Stromal cell of bone marrow (primary cell): Measurements from ENCODE around the gene TTLL1.
"Not testable (repeated sequence)": the region's sequence is repeated elsewhere in the genome, so short reads cannot be mapped to it uniquely, and the experiment has no call there.

ENCODE experiments used
- DNase-seq: peaks from one replicate; pipeline ENCODE4 v3.0.0-alpha.2; 2012; ENCODE audit warnings: low read depth

TTLL1 gene

GRCh38 chr22:43110444-43110926 lies 21.3 kb upstream of the TTLL1 start, which contains the start of gene BIK:
TSS of gene BIK (plus strand) at chr22:43110750. CDS start at chr22:43124023, 13,273 bp downstream.
- DNase-seq = no peak

- DNase-seq = no peak
Observed at GRCh38 chr22:43109921-43110443, 20.8 kb upstream of the TTLL1 start.

- no peak for DNase-seq
Observed at GRCh38 chr22:43109511-43109910, 20.3 kb upstream of the TTLL1 start.

GRCh38 chr22:43106302-43106701 lies 17.1 kb upstream of the TTLL1 start:
- no peak for DNase-seq

- DNase-seq = not testable (repeated sequence)
Observed at GRCh38 chr22:43104950-43105349, 15.8 kb upstream of the TTLL1 start.

- DNase-seq = not testable (repeated sequence)
Observed at GRCh38 chr22:43104056-43104625, 14.9 kb upstream of the TTLL1 start.

GRCh38 chr22:43101306-43101705 lies 12.1 kb upstream of the TTLL1 start:
- no peak for DNase-seq

- DNase-seq = no peak
Observed at GRCh38 chr22:43100225-43100624, 11.0 kb upstream of the TTLL1 start.

GRCh38 chr22:43099095-43099494 lies 9.9 kb upstream of the TTLL1 start:
- no peak for DNase-seq

- DNase-seq = no peak
Observed at GRCh38 chr22:43098356-43098755, 9.2 kb upstream of the TTLL1 start.

GRCh38 chr22:43096420-43096819 lies 7.2 kb upstream of the TTLL1 start:
- no peak for DNase-seq

GRCh38 chr22:43094551-43094950 lies 5.4 kb upstream of the TTLL1 start:
- no peak for DNase-seq

GRCh38 chr22:43094085-43094484 lies 4.9 kb upstream of the TTLL1 start:
- DNase-seq = no peak

GRCh38 chr22:43092085-43092484 lies 2.9 kb upstream of the TTLL1 start:
- no peak for DNase-seq

GRCh38 chr22:43090130-43090789 lies 1.1 kb upstream of the TTLL1 start:
- peak; percentile 88 for DNase-seq

GRCh38 chr22:43088627-43088983 lies 586 bp downstream of the TTLL1 start:
- DNase-seq = no peak

- DNase-seq = no peak
Observed at GRCh38 chr22:43085658-43086606, 3.3 kb downstream of the TTLL1 start.

- DNase-seq = no peak
Observed at GRCh38 chr22:43081968-43082367, 7.2 kb downstream of the TTLL1 start.

GRCh38 chr22:43080616-43081015 lies 8.6 kb downstream of the TTLL1 start:
- DNase-seq = no peak

GRCh38 chr22:43079742-43080141 lies 9.4 kb downstream of the TTLL1 start:
- DNase-seq = no peak

GRCh38 chr22:43078522-43078921 lies 10.7 kb downstream of the TTLL1 start:
- DNase-seq = no peak

- DNase-seq = no peak
Observed at GRCh38 chr22:43077121-43077877, 11.9 kb downstream of the TTLL1 start.
